ENCODE measurements around the gene ZNFX1.

The ZNFX1 gene

DNA sequence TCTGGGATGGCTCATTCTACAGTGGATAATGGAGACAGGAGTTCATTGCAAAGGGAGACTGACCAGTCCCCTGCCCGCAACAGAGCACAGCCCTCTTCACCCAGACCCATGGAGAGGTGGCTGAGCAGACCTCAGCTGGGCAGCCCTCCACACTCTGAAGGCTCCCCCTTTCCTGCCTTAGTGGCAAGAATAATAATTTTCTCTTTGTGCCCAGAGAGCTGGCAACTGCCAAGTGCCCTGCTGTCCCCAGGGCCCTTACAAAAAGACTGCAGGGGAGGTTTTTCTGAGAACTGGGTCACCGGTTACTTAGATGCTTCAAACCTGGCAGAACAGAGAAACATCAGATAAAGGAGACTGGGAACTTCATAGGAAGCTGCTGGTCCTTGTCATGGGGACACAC is 35.4 kb upstream of the ZNFX1 start:
- no peak overlapping the region for H3K27ac ChIP-seq
- no peak overlapping the region for H3K4me3 ChIP-seq
- peaks cover 0 to 11% of the 10 kb centered on the region in 2 donors for H3K27me3 ChIP-seq
- peaks cover 0 to 5% (median 0%) of the 10 kb centered on the region in 3 donors for H3K9me3 ChIP-seq
- intact Hi-C loops (cut with DNase I; ENCODE audit: low total_unique reads), result no loop called here
- H3K36me3 ChIP-seq, result no peaks in the 10 kb centered on the region
- H3K4me1 ChIP-seq, result peaks cover 0 to 6% (median 2%) of the 10 kb centered on the region in 4 donors
- DNase-seq, result no peak
- TF ChIP-seq, protein P1, sequence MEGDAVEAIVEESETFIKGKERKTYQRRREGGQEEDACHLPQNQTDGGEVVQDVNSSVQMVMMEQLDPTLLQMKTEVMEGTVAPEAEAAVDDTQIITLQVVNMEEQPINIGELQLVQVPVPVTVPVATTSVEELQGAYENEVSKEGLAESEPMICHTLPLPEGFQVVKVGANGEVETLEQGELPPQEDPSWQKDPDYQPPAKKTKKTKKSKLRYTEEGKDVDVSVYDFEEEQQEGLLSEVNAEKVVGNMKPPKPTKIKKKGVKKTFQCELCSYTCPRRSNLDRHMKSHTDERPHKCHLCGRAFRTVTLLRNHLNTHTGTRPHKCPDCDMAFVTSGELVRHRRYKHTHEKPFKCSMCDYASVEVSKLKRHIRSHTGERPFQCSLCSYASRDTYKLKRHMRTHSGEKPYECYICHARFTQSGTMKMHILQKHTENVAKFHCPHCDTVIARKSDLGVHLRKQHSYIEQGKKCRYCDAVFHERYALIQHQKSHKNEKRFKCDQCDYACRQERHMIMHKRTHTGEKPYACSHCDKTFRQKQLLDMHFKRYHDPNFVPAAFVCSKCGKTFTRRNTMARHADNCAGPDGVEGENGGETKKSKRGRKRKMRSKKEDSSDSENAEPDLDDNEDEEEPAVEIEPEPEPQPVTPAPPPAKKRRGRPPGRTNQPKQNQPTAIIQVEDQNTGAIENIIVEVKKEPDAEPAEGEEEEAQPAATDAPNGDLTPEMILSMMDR (IDR thresholded peaks at IDR 0.05), result no peak

DNA sequence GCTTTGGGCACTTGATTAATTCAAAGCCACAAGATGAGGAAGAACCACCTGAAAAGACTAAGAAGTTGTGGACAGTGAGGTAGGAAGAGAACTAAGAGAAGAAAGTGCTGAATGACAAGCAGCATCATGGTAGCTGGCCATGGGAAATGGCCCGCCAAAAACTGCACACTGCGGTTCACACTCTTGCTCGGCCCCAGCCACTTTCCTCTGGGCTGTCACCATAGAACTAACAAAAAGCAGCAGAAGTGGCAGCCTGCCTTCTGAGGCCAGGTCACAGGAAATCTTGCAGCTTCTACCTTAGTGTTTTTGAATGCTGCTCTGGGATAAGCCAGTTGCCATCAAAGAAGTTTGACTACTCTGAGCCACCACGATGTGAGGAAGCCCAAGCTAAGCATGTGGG is 34.8 kb upstream of the ZNFX1 start:
- Histone ChIP-seq H3K36me3 (no peaks in the 10 kb centered on the region), H3K27ac (no peak overlapping the region), H3K27me3 (peaks cover 0 to 4% of the 10 kb centered on the region in 2 donors), H3K9me3 (peaks cover 0 to 5% (median 0%) of the 10 kb centered on the region in 3 donors), H3K4me3 (no peak overlapping the region), H3K4me1 (no peaks in the 10 kb centered on the region)
- DNase-seq, result no peak
- TF ChIP-seq, protein P1 (IDR thresholded peaks at IDR 0.05), result no peak
- intact Hi-C loops (cut with DNase I; ENCODE audit: low total_unique reads), result no loop called here

DNA sequence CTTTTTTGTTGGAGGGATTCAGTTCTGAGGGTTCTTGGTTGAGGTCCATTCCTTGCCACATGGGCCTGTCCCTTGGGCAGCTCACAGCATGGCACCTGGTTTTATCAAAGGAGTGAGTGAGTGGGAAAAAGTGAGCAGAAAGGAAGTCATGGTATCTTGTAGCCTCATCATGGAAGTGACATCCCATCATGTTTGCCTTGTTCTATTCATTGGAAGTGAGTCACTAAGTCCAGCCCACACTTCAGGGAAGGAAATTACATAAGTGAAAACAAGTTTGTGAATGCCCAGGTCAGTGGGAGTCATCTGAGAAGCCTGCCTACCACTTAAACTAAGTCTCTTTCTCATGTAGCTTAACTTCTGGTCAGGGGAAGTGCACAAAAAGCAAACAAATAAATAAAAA is 32.8 kb upstream of the ZNFX1 start:
- H3K27ac ChIP-seq, result no peak overlapping the region
- intact Hi-C loops (cut with DNase I; ENCODE audit: low total_unique reads), result no loop called here
- DNase-seq, result no peak
- no peaks in the 10 kb centered on the region for H3K27me3 ChIP-seq
- H3K9me3 ChIP-seq, result peaks cover 0 to 5% (median 0%) of the 10 kb centered on the region in 3 donors
- H3K36me3 ChIP-seq, result no peaks in the 10 kb centered on the region
- TF ChIP-seq, protein P1 (IDR thresholded peaks at IDR 0.05), result no peak
- no peak overlapping the region for H3K4me3 ChIP-seq
- H3K4me1 ChIP-seq, result no peaks in the 10 kb centered on the region

DNA sequence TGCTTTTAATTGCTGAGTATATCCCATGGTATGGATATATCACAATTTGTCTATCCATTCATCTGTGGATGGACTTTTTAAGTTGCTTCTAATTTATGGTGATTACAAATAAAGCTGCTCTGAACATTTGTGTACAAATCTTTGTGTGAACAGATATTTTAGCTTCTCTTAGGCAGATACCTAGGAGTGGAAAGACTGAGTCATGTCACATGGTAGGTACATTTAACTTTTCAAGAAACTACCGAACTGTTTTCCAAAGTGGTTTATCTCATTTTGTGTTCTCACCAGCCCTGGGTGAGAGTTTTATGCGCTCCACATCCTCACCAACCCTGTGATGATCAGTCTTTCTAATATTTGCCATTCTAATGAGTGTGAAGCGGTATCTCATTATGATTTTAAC is 31.0 kb upstream of the ZNFX1 start:
- intact Hi-C loops (cut with DNase I; ENCODE audit: low total_unique reads), result no loop called here
- no peak for DNase-seq
- Histone ChIP-seq H3K36me3 (no peaks in the 10 kb centered on the region), H3K4me1 (no peaks in the 10 kb centered on the region), H3K4me3 (no peak overlapping the region), H3K9me3 (peaks cover 0 to 5% (median 0%) of the 10 kb centered on the region in 3 donors), H3K27me3 (no peaks in the 10 kb centered on the region), H3K27ac (no peak overlapping the region)
- TF ChIP-seq, protein P1 (IDR thresholded peaks at IDR 0.05), result no peak

DNA sequence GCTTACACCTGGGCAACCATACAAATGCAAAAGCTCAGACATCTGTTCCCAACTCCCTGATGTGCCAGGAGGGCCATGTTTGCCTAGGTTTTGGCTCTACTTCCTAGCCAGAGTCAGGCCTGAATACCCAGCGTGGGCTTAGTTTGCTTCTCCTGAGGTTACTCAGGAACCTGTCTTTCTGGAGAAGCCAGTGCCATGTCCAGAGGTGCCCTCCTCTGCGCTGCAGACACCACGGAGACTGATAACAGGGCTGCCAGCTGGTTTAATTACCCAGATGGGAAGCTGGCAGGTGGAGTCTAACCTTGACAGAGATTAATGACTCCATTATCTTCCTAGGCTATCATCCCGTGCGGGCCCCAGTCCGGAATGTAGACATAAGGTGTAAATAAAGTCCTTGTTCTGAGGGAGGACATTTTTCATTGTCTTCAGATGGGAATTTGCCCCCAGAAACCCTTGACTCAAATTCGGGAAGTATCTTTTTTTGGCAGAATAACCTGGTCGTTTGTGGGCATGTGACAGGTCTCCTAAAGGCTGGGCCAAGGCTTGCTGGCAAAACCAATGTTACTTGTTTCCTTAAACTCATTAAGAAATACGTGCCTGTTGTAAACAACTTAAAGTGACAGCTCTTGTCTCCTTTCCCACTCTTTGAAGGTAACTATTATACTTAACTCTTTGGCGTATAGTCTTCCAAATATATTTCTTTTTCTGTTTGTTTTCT is 29.2 kb upstream of the ZNFX1 start:
- no peak for DNase-seq
- intact Hi-C loops (cut with DNase I; ENCODE audit: low total_unique reads), result no loop called here
- H3K27ac ChIP-seq, result no peak overlapping the region
- H3K9me3 ChIP-seq, result peaks cover 0 to 5% (median 0%) of the 10 kb centered on the region in 3 donors
- TF ChIP-seq, protein P1 (IDR thresholded peaks at IDR 0.05), result no peak
- no peaks in the 10 kb centered on the region for H3K36me3 ChIP-seq
- no peak overlapping the region for H3K4me3 ChIP-seq
- peaks cover 0 to 8% (median 3%) of the 10 kb centered on the region in 4 donors for H3K4me1 ChIP-seq
- H3K27me3 ChIP-seq, result no peaks in the 10 kb centered on the region
